ENCODE measurements around the gene SAP25.

The SAP25 gene

GRCh38 chr7:100588438-100588837, 14.7 kb upstream of the SAP25 start:
- TF ChIP-seq CTCF (IDR thresholded peaks at IDR 0.05; ENCODE audit: low read depth, low read length) (peak; percentile 60), EZH2phosphoT487 (IDR thresholded peaks at IDR 0.05; ENCODE audit: low read depth) (no peak)
- 0 out of 2 replicates have a peak, but pooled peaks cover 6% of the 10 kb centered on the region for H3K27me3 ChIP-seq (ENCODE audit: low read depth, low read length)
- no peaks in the 10 kb centered on the region for H3K36me3 ChIP-seq (replicated peaks; ENCODE audit: low read depth, low read length)
- H3K4me3 ChIP-seq (ENCODE audit: low read length): no peak overlapping the region
- H4K20me1 ChIP-seq (ENCODE audit: insufficient read depth, low read length): 0 out of 2 replicates have a peak, but pooled peaks cover 2% of the 10 kb centered on the region
- H3K4me1 ChIP-seq (ENCODE audit: low read length): peaks cover 18% of the 10 kb centered on the region
- H3K27ac ChIP-seq (ENCODE audit: low read length): no peak overlapping the region
- H3K9ac ChIP-seq (ENCODE audit: low read length): no peak overlapping the region
- no peak overlapping the region for H2AFZ ChIP-seq (ENCODE audit: low read depth, low read length)
- no peak overlapping the region for H3K4me2 ChIP-seq (ENCODE audit: low read length)
- H3K9me3 ChIP-seq (ENCODE audit: insufficient read depth, low read length): no peaks in the 10 kb centered on the region
- H3K79me2 ChIP-seq (ENCODE audit: low read length): peaks cover 8% of the 10 kb centered on the region

GRCh38 chr7:100586266-100587025, 12.7 kb upstream of the SAP25 start, which contains the start of gene FBXO24:
FBXO24 (plus strand) TSS chr7:100586328; CDS start chr7:100586626, 298 bp downstream.
- Histone ChIP-seq H3K4me2 (ENCODE audit: low read length) (peak within 1 kb of the TSS; percentile 96), H2AFZ (ENCODE audit: low read depth, low read length) (peak within 1 kb of the TSS; percentile 87), H3K9me3 (ENCODE audit: insufficient read depth, low read length) (no peaks in the 10 kb centered on the region), H3K9ac (ENCODE audit: low read length) (peak within 1 kb of the TSS; percentile 94), H3K36me3 (replicated peaks; ENCODE audit: low read depth, low read length) (peaks cover 3% of the 10 kb centered on the region), H3K27me3 (ENCODE audit: low read depth, low read length) (0 out of 2 replicates have a peak, but pooled peaks cover 6% of the 10 kb centered on the region), H3K79me2 (ENCODE audit: low read length) (peaks cover 8% of the 10 kb centered on the region), H4K20me1 (ENCODE audit: insufficient read depth, low read length) (0 out of 2 replicates have a peak, but pooled peaks cover 2% of the 10 kb centered on the region), H3K4me3 (ENCODE audit: low read length) (peak within 1 kb of the TSS; percentile 86), H3K4me1 (ENCODE audit: low read length) (peaks cover 24% of the 10 kb centered on the region), H3K27ac (ENCODE audit: low read length) (peak within 1 kb of the TSS; percentile 85)
- no peak for TF ChIP-seq EZH2phosphoT487 (IDR thresholded peaks at IDR 0.05; ENCODE audit: low read depth)
- no peak for TF ChIP-seq CTCF (IDR thresholded peaks at IDR 0.05; ENCODE audit: low read depth, low read length)

GRCh38 chr7:100585511-100586265, 12.0 kb upstream of the SAP25 start, which contains the start of gene LRCH4:
LRCH4 (minus strand) TSS chr7:100586129; CDS start chr7:100586100, 29 bp downstream.
- Histone ChIP-seq H4K20me1 (ENCODE audit: insufficient read depth, low read length) (0 out of 2 replicates have a peak, but pooled peaks cover 2% of the 10 kb centered on the region), H3K36me3 (replicated peaks; ENCODE audit: low read depth, low read length) (peaks cover 8% of the 10 kb centered on the region), H2AFZ (ENCODE audit: low read depth, low read length) (peak within 1 kb of the TSS; percentile 87), H3K9me3 (ENCODE audit: insufficient read depth, low read length) (no peaks in the 10 kb centered on the region), H3K9ac (ENCODE audit: low read length) (peak within 1 kb of the TSS; percentile 94), H3K79me2 (ENCODE audit: low read length) (peaks cover 8% of the 10 kb centered on the region), H3K4me3 (ENCODE audit: low read length) (peak within 1 kb of the TSS; percentile 86), H3K4me1 (ENCODE audit: low read length) (peaks cover 24% of the 10 kb centered on the region), H3K27me3 (ENCODE audit: low read depth, low read length) (0 out of 2 replicates have a peak, but pooled peaks cover 6% of the 10 kb centered on the region), H3K27ac (ENCODE audit: low read length) (peak within 1 kb of the TSS; percentile 85), H3K4me2 (ENCODE audit: low read length) (peak within 1 kb of the TSS; percentile 96)
- no peak for TF ChIP-seq EZH2phosphoT487 (IDR thresholded peaks at IDR 0.05; ENCODE audit: low read depth)
- no peak for TF ChIP-seq CTCF (IDR thresholded peaks at IDR 0.05; ENCODE audit: low read depth, low read length)
